K562 (cell line): Measurements from ENCODE around the gene CRABP1.

Experiments
- HDGF ChIP-seq: fragments of 450-650 bp; IDR thresholded peaks from 2 replicates; pipeline ENCODE4 v1.6.1; 2016
- TF ChIP-seq, protein P1 (sequence below), 3 experiments: IDR thresholded peaks in 2 of 3; conservative IDR thresholded peaks in 1 of 3; 2 replicates each; pipeline ENCODE4 v1.5.1; 2011 to 2012; ENCODE audit warnings: low read length in 3 of 3, mild to moderate bottlenecking in 3 of 3, control low read depth in 2 of 3, improper control_type of control experiment in 1 of 3, inconsistent platforms in 1 of 3, low read depth in 1 of 3, mixed read lengths in 1 of 3, moderate library complexity in 1 of 3; ENCODE audit not compliant: insufficient read depth in 2 of 3
- TF ChIP-seq, protein P2 (sequence below): sonication (generic); formaldehyde crosslinking; IDR thresholded peaks from 2 replicates; pipeline ENCODE4 v1.8.1; 2022; ENCODE audit warnings: missing genetic modification reagents

GRCh38 chr15:78389322-78389721 lies 49.2 kb downstream of the CRABP1 start:
- TF ChIP-seq, protein P1, sequence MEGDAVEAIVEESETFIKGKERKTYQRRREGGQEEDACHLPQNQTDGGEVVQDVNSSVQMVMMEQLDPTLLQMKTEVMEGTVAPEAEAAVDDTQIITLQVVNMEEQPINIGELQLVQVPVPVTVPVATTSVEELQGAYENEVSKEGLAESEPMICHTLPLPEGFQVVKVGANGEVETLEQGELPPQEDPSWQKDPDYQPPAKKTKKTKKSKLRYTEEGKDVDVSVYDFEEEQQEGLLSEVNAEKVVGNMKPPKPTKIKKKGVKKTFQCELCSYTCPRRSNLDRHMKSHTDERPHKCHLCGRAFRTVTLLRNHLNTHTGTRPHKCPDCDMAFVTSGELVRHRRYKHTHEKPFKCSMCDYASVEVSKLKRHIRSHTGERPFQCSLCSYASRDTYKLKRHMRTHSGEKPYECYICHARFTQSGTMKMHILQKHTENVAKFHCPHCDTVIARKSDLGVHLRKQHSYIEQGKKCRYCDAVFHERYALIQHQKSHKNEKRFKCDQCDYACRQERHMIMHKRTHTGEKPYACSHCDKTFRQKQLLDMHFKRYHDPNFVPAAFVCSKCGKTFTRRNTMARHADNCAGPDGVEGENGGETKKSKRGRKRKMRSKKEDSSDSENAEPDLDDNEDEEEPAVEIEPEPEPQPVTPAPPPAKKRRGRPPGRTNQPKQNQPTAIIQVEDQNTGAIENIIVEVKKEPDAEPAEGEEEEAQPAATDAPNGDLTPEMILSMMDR (IDR thresholded peaks at IDR 0.05 in 2 of 3, conservative IDR thresholded peaks at IDR 0.05 in 1 of 3; ENCODE audit: insufficient read depth in 2 of 3, low read depth in 1 of 3, low read length in 3 of 3) = no peak
- no peak for TF ChIP-seq HDGF
- TF ChIP-seq, protein P2, sequence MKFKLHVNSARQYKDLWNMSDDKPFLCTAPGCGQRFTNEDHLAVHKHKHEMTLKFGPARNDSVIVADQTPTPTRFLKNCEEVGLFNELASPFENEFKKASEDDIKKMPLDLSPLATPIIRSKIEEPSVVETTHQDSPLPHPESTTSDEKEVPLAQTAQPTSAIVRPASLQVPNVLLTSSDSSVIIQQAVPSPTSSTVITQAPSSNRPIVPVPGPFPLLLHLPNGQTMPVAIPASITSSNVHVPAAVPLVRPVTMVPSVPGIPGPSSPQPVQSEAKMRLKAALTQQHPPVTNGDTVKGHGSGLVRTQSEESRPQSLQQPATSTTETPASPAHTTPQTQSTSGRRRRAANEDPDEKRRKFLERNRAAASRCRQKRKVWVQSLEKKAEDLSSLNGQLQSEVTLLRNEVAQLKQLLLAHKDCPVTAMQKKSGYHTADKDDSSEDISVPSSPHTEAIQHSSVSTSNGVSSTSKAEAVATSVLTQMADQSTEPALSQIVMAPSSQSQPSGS (CRISPR knock-in tag) = no peak
